Kidney (tissue), 14 donors: ENCODE results near the gene TNXB. TPM values are rescaled to one million over a fixed set of nuclear protein-coding genes. Genes with fewer than 3 reads are reported as not detected.
A peak's percentile ranks its signal among the peaks of the same experiment; 100 is the strongest.

Source experiments
- DNase-seq, 5 donors: peaks; one replicate each; pipeline ENCODE4 v3.0.0-alpha.2; 2013 to 2020
- FAIRE-seq: peaks from 2 replicates; lab custom pipeline; 2012; peaks lifted over from hg19 to GRCh38; lab: Jason Lieb, UNC
- H3K27ac ChIP-seq, 2 donors: one replicate each; pipeline ENCODE4 v1.7.0; 2013; ENCODE audit warnings: low read depth in 2 of 2, low read length in 2 of 2, inconsistent platforms in 1 of 2
- H3K27me3 ChIP-seq: one replicate; pipeline ENCODE4 v1.7.1; 2013; ENCODE audit warnings: low read length, inconsistent platforms; ENCODE audit not compliant: control insufficient read depth, insufficient read depth
- H3K36me3 ChIP-seq, 3 donors: one replicate each; pipeline versions ENCODE4 v1.7.0 to v1.7.1; 2013; ENCODE audit warnings: low read length in 3 of 3, control low read depth in 1 of 3, inconsistent platforms in 1 of 3; ENCODE audit not compliant: insufficient read depth in 3 of 3, control insufficient read depth in 2 of 3
- H3K4me1 ChIP-seq, 3 donors: one replicate each; pipeline versions ENCODE4 v1.7.0 to v1.7.1; 2013; ENCODE audit warnings: low read length in 3 of 3, inconsistent platforms in 1 of 3, low read depth in 1 of 3; ENCODE audit not compliant: control insufficient read depth in 2 of 3, insufficient read depth in 2 of 3
- H3K4me3 ChIP-seq, 3 donors: one replicate each; pipeline versions ENCODE4 v1.7.0 to v1.8.1; 2013; ENCODE audit warnings: low read length in 3 of 3, control low read depth in 1 of 3, inconsistent platforms in 1 of 3
- H3K9ac ChIP-seq, 3 donors: one replicate each; pipeline versions ENCODE4 v1.7.0 to v1.7.1; 2013; ENCODE audit warnings: low read length in 3 of 3, control low read depth in 1 of 3, inconsistent platforms in 1 of 3
- H3K9me3 ChIP-seq, 3 donors: one replicate each; pipeline versions ENCODE4 v1.7.0 to v1.7.1; 2013; ENCODE audit warnings: low read length in 3 of 3, control low read depth in 1 of 3, inconsistent platforms in 1 of 3; ENCODE audit not compliant: control insufficient read depth in 2 of 3, insufficient read depth in 1 of 3
- CTCF ChIP-seq: IDR thresholded peaks from 3 replicates; pipeline ENCODE4 v1.5.1; 2012; ENCODE audit warnings: mild to moderate bottlenecking, moderate library complexity, borderline replicate concordance; ENCODE audit not compliant: insufficient read depth; ENCODE audit errors: extremely low read depth
- intact Hi-C: fragments of 100-400 bp; cut with DNase I; formaldehyde crosslinking; loops from one replicate; pipeline ENCODE4 v1.11.1; 2022
- polyA plus RNA-seq: library from polyadenylated mRNA; stranded (reverse); fragments of 350-450 nt; fragmentation: Illumina TruSeq; extraction: RNeasy Lipid Tissue Mini Kit (QIAGEN cat#74804); gene quantifications from one replicate; pipeline ENCODE4 v1.2.3, GENCODE V29; 2014; ENCODE audit warnings: low read depth, low replicate concordance; ENCODE audit not compliant: insufficient read depth
- total RNA-seq: library from RNA; stranded (reverse); fragmentation: NEBNext Ultra II Directional; extraction: Animal tissue kit (Norgen Biotek cat#: 25700); gene quantifications from one replicate; pipeline ENCODE4 v1.2.1, GENCODE V29; 2021
- donor health status: control.
- donor health status: control.
- donor health status: control.
- donor health status: control.
- donor health status: control.
- donor health status: DM: yes; HTN: yes; CAD: no.
- donor health status: Normal renal cell carcinoma (clear cell type).

TNXB gene
- total and polyA plus RNA-seq, 2 donors from 2014 or later = 13.3 to 88.2 TPM

GRCh38 chr6:32127717-32128592, 18.8 kb upstream of the TNXB start, which contains the start of gene ATF6B:
Gene ATF6B (minus strand): TSS chr6:32128246. CDS start chr6:32128207, 39 bp downstream.
- H3K27ac ChIP-seq = peak within 1 kb of the TSS; percentile 71 to 91
- peak within 1 kb of the TSS; percentile 95 to 100 (median 96) for H3K4me3 ChIP-seq
- FAIRE-seq = peak; percentile 85
- H3K27me3 ChIP-seq = no peaks in the 10 kb centered on the region
- TF ChIP-seq CTCF = no peak
- peak; percentile 99 to 100 (median 99) for DNase-seq
- no peaks in the 10 kb centered on the region for H3K9me3 ChIP-seq
- peaks cover 3 to 4% (median 4%) of the 10 kb centered on the region in 3 donors for H3K36me3 ChIP-seq
- H3K4me1 ChIP-seq = peaks cover 7 to 24% (median 12%) of the 10 kb centered on the region in 3 donors
- H3K9ac ChIP-seq = peak within 1 kb of the TSS; percentile 84 to 95 (median 91)
- intact Hi-C loops = no loop called here

DNA sequence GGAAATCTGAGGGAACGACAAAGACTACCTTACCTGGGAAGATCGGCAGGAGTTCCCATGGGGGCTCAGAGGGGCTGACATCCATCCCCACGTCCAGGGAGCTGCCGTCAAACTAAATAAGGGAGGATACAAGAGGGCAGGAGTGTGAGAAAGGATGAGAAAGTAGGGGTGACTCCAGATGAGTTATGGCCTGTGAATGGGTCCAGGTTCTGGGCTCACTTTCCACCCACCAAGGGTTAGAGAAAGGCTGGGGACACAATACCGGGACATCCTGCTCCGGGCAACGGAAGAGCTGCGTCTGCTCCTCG, 18.2 kb upstream of the TNXB start:
- FAIRE-seq (no peak), DNase-seq (no peak)
- peaks cover 4 to 5% (median 4%) of the 10 kb centered on the region in 3 donors for H3K36me3 ChIP-seq
- H3K27me3 ChIP-seq = no peaks in the 10 kb centered on the region
- TF ChIP-seq CTCF = no peak
- H3K4me3 ChIP-seq = peak overlapping the region; percentile 95 to 100 (median 96)
- no peaks in the 10 kb centered on the region for H3K9me3 ChIP-seq
- H3K9ac ChIP-seq = peak overlapping the region; percentile 84 to 95 (median 91)
- intact Hi-C loops = no loop called here
- H3K27ac ChIP-seq = peak overlapping the region; percentile 71 to 91
- peaks cover 7 to 24% (median 12%) of the 10 kb centered on the region in 3 donors for H3K4me1 ChIP-seq

DNA sequence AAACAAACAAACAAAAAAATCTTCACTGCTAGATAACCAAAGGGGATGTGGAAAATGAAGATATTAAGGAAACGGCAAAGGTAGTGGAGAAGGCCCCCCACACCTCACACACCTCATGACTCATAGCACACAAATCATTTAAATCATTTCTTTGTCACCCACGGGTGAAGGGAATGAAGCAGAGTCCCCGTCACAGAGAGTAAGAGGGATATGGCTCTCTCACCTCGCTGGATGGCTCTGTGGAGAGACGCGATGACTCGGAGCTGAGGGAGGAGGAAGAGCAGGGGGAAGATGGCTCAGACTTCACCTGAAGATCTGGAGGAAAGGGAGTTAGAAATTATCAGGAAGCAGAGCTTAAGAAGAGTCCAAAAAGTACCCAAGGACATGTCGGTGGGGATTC, 17.7 kb upstream of the TNXB start:
- peak overlapping the region; percentile 84 to 95 (median 91) for H3K9ac ChIP-seq
- H3K27me3 ChIP-seq = no peaks in the 10 kb centered on the region
- no peak for DNase-seq
- intact Hi-C loops = no loop called here
- no peak for FAIRE-seq
- H3K4me1 ChIP-seq = peaks cover 7 to 24% (median 12%) of the 10 kb centered on the region in 3 donors
- peak overlapping the region; percentile 95 to 100 (median 96) for H3K4me3 ChIP-seq
- H3K27ac ChIP-seq = no peak overlapping the region
- TF ChIP-seq CTCF = no peak
- peaks cover 4 to 8% (median 7%) of the 10 kb centered on the region in 3 donors for H3K36me3 ChIP-seq
- no peaks in the 10 kb centered on the region for H3K9me3 ChIP-seq
